ENCODE results near the gene OR51I1.

Gene OR51I1, protein sequence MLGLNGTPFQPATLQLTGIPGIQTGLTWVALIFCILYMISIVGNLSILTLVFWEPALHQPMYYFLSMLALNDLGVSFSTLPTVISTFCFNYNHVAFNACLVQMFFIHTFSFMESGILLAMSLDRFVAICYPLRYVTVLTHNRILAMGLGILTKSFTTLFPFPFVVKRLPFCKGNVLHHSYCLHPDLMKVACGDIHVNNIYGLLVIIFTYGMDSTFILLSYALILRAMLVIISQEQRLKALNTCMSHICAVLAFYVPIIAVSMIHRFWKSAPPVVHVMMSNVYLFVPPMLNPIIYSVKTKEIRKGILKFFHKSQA

GRCh38 chr11:5441414-5441813, at the start of gene OR51I1:
OR51I1 (minus strand) TSS chr11:5441514; CDS start chr11:5441514, 0 bp downstream.
- TF ChIP-seq, protein P1, sequence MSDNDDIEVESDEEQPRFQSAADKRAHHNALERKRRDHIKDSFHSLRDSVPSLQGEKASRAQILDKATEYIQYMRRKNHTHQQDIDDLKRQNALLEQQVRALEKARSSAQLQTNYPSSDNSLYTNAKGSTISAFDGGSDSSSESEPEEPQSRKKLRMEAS (IDR thresholded peaks at IDR 0.05): no peak
- TF ChIP-seq, protein P2, sequence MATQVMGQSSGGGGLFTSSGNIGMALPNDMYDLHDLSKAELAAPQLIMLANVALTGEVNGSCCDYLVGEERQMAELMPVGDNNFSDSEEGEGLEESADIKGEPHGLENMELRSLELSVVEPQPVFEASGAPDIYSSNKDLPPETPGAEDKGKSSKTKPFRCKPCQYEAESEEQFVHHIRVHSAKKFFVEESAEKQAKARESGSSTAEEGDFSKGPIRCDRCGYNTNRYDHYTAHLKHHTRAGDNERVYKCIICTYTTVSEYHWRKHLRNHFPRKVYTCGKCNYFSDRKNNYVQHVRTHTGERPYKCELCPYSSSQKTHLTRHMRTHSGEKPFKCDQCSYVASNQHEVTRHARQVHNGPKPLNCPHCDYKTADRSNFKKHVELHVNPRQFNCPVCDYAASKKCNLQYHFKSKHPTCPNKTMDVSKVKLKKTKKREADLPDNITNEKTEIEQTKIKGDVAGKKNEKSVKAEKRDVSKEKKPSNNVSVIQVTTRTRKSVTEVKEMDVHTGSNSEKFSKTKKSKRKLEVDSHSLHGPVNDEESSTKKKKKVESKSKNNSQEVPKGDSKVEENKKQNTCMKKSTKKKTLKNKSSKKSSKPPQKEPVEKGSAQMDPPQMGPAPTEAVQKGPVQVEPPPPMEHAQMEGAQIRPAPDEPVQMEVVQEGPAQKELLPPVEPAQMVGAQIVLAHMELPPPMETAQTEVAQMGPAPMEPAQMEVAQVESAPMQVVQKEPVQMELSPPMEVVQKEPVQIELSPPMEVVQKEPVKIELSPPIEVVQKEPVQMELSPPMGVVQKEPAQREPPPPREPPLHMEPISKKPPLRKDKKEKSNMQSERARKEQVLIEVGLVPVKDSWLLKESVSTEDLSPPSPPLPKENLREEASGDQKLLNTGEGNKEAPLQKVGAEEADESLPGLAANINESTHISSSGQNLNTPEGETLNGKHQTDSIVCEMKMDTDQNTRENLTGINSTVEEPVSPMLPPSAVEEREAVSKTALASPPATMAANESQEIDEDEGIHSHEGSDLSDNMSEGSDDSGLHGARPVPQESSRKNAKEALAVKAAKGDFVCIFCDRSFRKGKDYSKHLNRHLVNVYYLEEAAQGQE (IDR thresholded peaks at IDR 0.05; ENCODE audit: low read depth): no peak
- TF ChIP-seq RAD21 (IDR thresholded peaks at IDR 0.05; ENCODE audit: low read depth) (no peak), EGR1 (IDR thresholded peaks at IDR 0.05) (no peak), TAF1 (IDR thresholded peaks at IDR 0.05; ENCODE audit: low read depth) (no peak), YY1 (IDR thresholded peaks at IDR 0.05; ENCODE audit: low read depth) (no peak), EP300 (IDR thresholded peaks at IDR 0.05; ENCODE audit: borderline replicate concordance) (no peak), FOXM1 (IDR thresholded peaks at IDR 0.05; ENCODE audit: borderline replicate concordance, low read depth) (no peak), TEAD4 (IDR thresholded peaks at IDR 0.05) (no peak), ZBTB7A (IDR thresholded peaks at IDR 0.05; ENCODE audit: low read depth) (no peak), USF1 (IDR thresholded peaks at IDR 0.05) (no peak), NFIC (IDR thresholded peaks at IDR 0.05) (no peak), CEBPB (IDR thresholded peaks at IDR 0.05) (no peak), CREB1 (IDR thresholded peaks at IDR 0.05; ENCODE audit: low read depth) (no peak)

DNA sequence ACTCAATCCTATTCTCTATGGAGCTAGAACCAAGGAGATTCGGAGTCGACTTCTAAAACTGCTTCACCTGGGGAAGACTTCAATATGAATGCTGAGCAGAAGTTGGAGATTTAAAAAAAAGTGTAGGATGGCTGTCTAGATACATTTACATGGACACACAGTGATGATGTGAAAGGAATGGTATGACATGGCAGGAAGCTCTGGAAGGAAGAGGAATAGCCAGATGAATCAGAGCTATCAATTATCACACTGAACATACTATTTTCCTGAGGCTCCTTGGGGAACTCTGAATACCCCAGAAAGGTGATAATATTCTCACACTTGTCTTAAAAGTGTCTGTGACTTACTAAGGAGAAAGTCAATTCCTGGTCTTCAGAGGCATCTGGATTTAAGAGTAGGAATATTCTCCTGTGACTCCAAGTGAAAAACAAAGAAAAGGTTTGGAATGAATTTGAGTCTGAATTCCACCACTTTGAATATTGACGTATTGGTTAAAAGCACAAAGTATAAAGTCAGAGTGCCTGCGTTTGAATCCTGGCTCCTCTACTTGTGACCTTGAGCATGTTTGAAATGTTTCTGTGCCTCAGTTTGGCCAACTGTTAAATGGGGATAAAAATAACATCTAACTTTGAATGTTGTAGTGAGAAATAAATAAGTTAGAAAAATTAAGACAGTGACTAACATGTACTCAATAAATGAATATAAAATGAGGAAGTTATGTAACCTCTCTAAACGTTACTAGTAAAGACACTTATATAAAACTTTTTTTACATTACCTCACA, 48.5 kb upstream of the OR51I1 start:
- TF ChIP-seq USF1 (IDR thresholded peaks at IDR 0.05): no peak
- TF ChIP-seq TEAD4 (IDR thresholded peaks at IDR 0.05): no peak
- TF ChIP-seq CEBPB (IDR thresholded peaks at IDR 0.05): no peak
- no peak for TF ChIP-seq YY1 (IDR thresholded peaks at IDR 0.05; ENCODE audit: low read depth)
- no peak for TF ChIP-seq EP300 (IDR thresholded peaks at IDR 0.05; ENCODE audit: borderline replicate concordance)
- no peak for TF ChIP-seq ZBTB7A (IDR thresholded peaks at IDR 0.05; ENCODE audit: low read depth)
- TF ChIP-seq TAF1 (IDR thresholded peaks at IDR 0.05; ENCODE audit: low read depth): no peak
- no peak for TF ChIP-seq TCF12 (IDR thresholded peaks at IDR 0.05; ENCODE audit: low read depth)
- no peak for TF ChIP-seq EGR1 (IDR thresholded peaks at IDR 0.05)
- TF ChIP-seq CREB1 (IDR thresholded peaks at IDR 0.05; ENCODE audit: low read depth): no peak
- TF ChIP-seq, protein P1 (IDR thresholded peaks at IDR 0.05): no peak
- TF ChIP-seq FOXM1 (IDR thresholded peaks at IDR 0.05; ENCODE audit: borderline replicate concordance, low read depth): no peak
- TF ChIP-seq NFIC (IDR thresholded peaks at IDR 0.05): no peak
- no peak for TF ChIP-seq RAD21 (IDR thresholded peaks at IDR 0.05; ENCODE audit: low read depth)
- TF ChIP-seq, protein P2 (IDR thresholded peaks at IDR 0.05; ENCODE audit: low read depth): no peak

DNA sequence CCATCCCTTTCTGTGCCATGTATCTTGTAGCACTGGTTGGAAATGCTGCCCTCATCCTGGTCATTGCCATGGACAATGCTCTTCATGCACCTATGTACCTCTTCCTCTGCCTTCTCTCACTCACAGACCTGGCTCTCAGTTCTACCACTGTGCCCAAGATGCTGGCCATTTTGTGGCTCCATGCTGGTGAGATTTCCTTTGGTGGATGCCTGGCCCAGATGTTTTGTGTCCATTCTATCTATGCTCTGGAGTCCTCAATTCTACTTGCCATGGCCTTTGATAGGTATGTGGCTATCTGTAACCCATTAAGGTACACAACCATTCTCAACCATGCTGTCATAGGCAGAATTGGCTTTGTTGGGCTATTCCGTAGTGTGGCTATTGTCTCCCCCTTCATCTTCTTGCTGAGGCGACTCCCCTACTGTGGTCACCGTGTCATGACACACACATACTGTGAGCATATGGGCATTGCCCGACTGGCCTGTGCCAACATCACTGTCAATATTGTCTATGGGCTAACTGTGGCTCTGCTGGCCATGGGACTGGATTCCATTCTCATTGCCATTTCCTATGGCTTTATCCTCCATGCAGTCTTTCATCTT, 47.6 kb upstream of the OR51I1 start:
- TF ChIP-seq YY1 (IDR thresholded peaks at IDR 0.05; ENCODE audit: low read depth) (no peak), CREB1 (IDR thresholded peaks at IDR 0.05; ENCODE audit: low read depth) (no peak), NFIC (IDR thresholded peaks at IDR 0.05) (no peak), EP300 (IDR thresholded peaks at IDR 0.05; ENCODE audit: borderline replicate concordance) (no peak), EGR1 (IDR thresholded peaks at IDR 0.05) (no peak), CEBPB (IDR thresholded peaks at IDR 0.05) (no peak), USF1 (IDR thresholded peaks at IDR 0.05) (no peak), TAF1 (IDR thresholded peaks at IDR 0.05; ENCODE audit: low read depth) (no peak), TEAD4 (IDR thresholded peaks at IDR 0.05) (no peak), ZBTB7A (IDR thresholded peaks at IDR 0.05; ENCODE audit: low read depth) (no peak), TCF12 (IDR thresholded peaks at IDR 0.05; ENCODE audit: low read depth) (no peak), RAD21 (IDR thresholded peaks at IDR 0.05; ENCODE audit: low read depth) (no peak)
- TF ChIP-seq, protein P2 (IDR thresholded peaks at IDR 0.05; ENCODE audit: low read depth): no peak
